T47D (cell line): ENCODE data around the gene FAM72D.
"Not testable (repeated sequence)": the region's sequence is repeated elsewhere in the genome, so short reads cannot be mapped to it uniquely, and the experiment has no call there.

Source experiments
- DNase-seq, 2 experiments: peaks; one replicate each; pipeline versions ENCODE4 v3.0.0 to v3.0.0-alpha.2; 2011 to 2012; ENCODE audit warnings: low read depth in 1 of 2, low spot score in 1 of 2
- in situ Hi-C: cut with HindIII; loops from 2 replicates; pipeline ENCODE4 v1.10.0; 2016; ENCODE audit warnings: low sequenced_read_pairs, low pct_unique_long_range_greater_than_20kb

The FAM72D gene

GRCh38 chr1:145078787-145079370 is 16.9 kb upstream of the FAM72D start:
- in situ Hi-C loops: not testable (repeated sequence)

GRCh38 chr1:145079737-145080136 is 16.0 kb upstream of the FAM72D start:
- in situ Hi-C loops, DNase-seq: not testable (repeated sequence)

More at GRCh38 chr1:145078787-145079370, 16.9 kb upstream of the FAM72D start:
- not testable (repeated sequence) for DNase-seq

GRCh38 chr1:145080193-145080592 is 15.6 kb upstream of the FAM72D start:
- in situ Hi-C loops, DNase-seq: not testable (repeated sequence)

GRCh38 chr1:145082483-145083255 is 13.1 kb upstream of the FAM72D start:
- in situ Hi-C loops, DNase-seq: not testable (repeated sequence)

- DNase-seq, in situ Hi-C loops: not testable (repeated sequence)
These were observed 2.1 kb upstream of the FAM72D start for GRCh38 chr1:145093517-145094149.

GRCh38 chr1:145094655-145095211 is 1.0 kb upstream of the FAM72D start:
- in situ Hi-C loops: not testable (repeated sequence)

GRCh38 chr1:145101725-145102124 is 6.0 kb downstream of the FAM72D start:
- DNase-seq, in situ Hi-C loops: not testable (repeated sequence)

More at GRCh38 chr1:145094655-145095211, 1.0 kb upstream of the FAM72D start:
- not testable (repeated sequence) for DNase-seq

- not testable (repeated sequence) for DNase-seq
These were observed 7.5 kb downstream of the FAM72D start for GRCh38 chr1:145103294-145103693.

GRCh38 chr1:145111674-145112073 is 15.9 kb downstream of the FAM72D start:
- in situ Hi-C loops, DNase-seq: not testable (repeated sequence)

More at GRCh38 chr1:145103294-145103693, 7.5 kb downstream of the FAM72D start:
- in situ Hi-C loops: not testable (repeated sequence)

GRCh38 chr1:145112703-145113102 is 16.9 kb downstream of the FAM72D start:
- DNase-seq, in situ Hi-C loops: not testable (repeated sequence)

- in situ Hi-C loops, DNase-seq: not testable (repeated sequence)
These were observed 18.8 kb downstream of the FAM72D start for GRCh38 chr1:145114560-145115057.

- in situ Hi-C loops: not testable (repeated sequence)
These were observed 20.1 kb downstream of the FAM72D start for GRCh38 chr1:145115587-145116493.

GRCh38 chr1:145119842-145120241 is 24.1 kb downstream of the FAM72D start:
- in situ Hi-C loops, DNase-seq: not testable (repeated sequence)

More at GRCh38 chr1:145115587-145116493, 20.1 kb downstream of the FAM72D start:
- not testable (repeated sequence) for DNase-seq

GRCh38 chr1:145122344-145123061 is 26.7 kb downstream of the FAM72D start:
- DNase-seq, in situ Hi-C loops: not testable (repeated sequence)

GRCh38 chr1:145123062-145123395 is 27.3 kb downstream of the FAM72D start:
- DNase-seq, in situ Hi-C loops: not testable (repeated sequence)

- DNase-seq, in situ Hi-C loops: not testable (repeated sequence)
These were observed 28.3 kb downstream of the FAM72D start for GRCh38 chr1:145123992-145124641.
